K562 (cell line): ENCODE results near the gene GFRA3. TPM values are rescaled to one million over a fixed set of nuclear protein-coding genes. Genes with fewer than 3 reads are reported as not detected.

Source experiments
- ATAC-seq: fragments of 200-7000 bp; cut with Tn5 transposase; 3 replicates; pipeline ENCODE4 v1.9.1; 2020; ENCODE audit warnings: moderate library complexity
- BruUV-seq: library from RNA; stranded (reverse); fragments of 400-500 nt; replicated peaks from 2 replicates; lab custom pipeline; 2021; lab: Mats Ljungman, UMichigan
- CTCF ChIA-PET: fragments of 300-600 bp; formaldehyde crosslinking; extraction: SDS; loops from one replicate; lab custom pipeline; 2021; ENCODE audit warnings: low intra/inter-chr PET ratio; lab: Yijun Ruan, JAX
- POLR2A ChIA-PET: fragments of 300-600, 350-650 bp; sonication (Branson Sonifier 250); formaldehyde crosslinking; extraction: SDS; loops from one replicate; lab custom pipeline; 2021; ENCODE audit warnings: antibody characterized with exemption, inconsistent platforms; lab: Yijun Ruan, JAX
- DNase-seq, 4 experiments: peaks; one replicate each; pipeline versions ENCODE4 v3.0.0 to v3.0.0-alpha.2; 2011 to 2018; ENCODE audit warnings: low spot score in 3 of 4, mixed read lengths in 3 of 4; ENCODE audit errors: extremely low read depth in 1 of 4
- FAIRE-seq: peaks from 2 replicates; lab custom pipeline; 2011; peaks lifted over from hg19 to GRCh38; lab: Jason Lieb, UNC
- H2AFZ ChIP-seq: 2 replicates; pipeline ENCODE4 v1.6.0; 2011; ENCODE audit warnings: low read depth, low read length, control low read depth, inconsistent platforms
- H3K27ac ChIP-seq: fragments of 200-600 bp; 3 replicates; pipeline ENCODE4 v1.8.0; 2011; ENCODE audit warnings: low read depth, mild to moderate bottlenecking, control low read depth, inconsistent platforms, low read length, moderate library complexity, mixed read lengths; ENCODE audit errors: extremely low read depth
- H3K27me3 ChIP-seq, 2 experiments: fragments of 300-600 bp in 1 of 2; 2 replicates in 1 of 2; 3 replicates in 1 of 2; pipeline versions ENCODE4 v1.6.0 to v1.8.0; 2011; ENCODE audit warnings: inconsistent platforms in 2 of 2, low read length in 2 of 2, mild to moderate bottlenecking in 1 of 2, mixed read lengths in 1 of 2, moderate library complexity in 1 of 2; ENCODE audit not compliant: control insufficient read depth in 2 of 2, insufficient read depth in 2 of 2
- H3K36me3 ChIP-seq: fragments of 300-600 bp; 3 replicates; pipeline ENCODE4 v1.8.0; 2011; ENCODE audit warnings: mild to moderate bottlenecking, low read length, inconsistent platforms; ENCODE audit not compliant: control insufficient read depth, insufficient read depth
- H3K4me1 ChIP-seq, 2 experiments: fragments of 200-600 bp in 1 of 2; replicated peaks in 1 of 2; 2 replicates in 1 of 2; 3 replicates in 1 of 2; pipeline versions ENCODE4 v1.5.1 to v1.8.0; 2011; ENCODE audit warnings: inconsistent platforms in 2 of 2, low read length in 2 of 2, mild to moderate bottlenecking in 1 of 2, mixed read lengths in 1 of 2, moderate library complexity in 1 of 2; ENCODE audit not compliant: control insufficient read depth in 2 of 2, insufficient read depth in 2 of 2
- H3K4me2 ChIP-seq: 2 replicates; pipeline ENCODE4 v1.6.1; 2011; ENCODE audit warnings: low read length, control low read depth, inconsistent platforms, mixed read lengths; ENCODE audit not compliant: insufficient read depth
- H3K4me3 ChIP-seq: fragments of 200-600 bp; sonication (generic), shearing (Covaris generic); 2 replicates; pipeline ENCODE4 v1.5.1; 2016; ENCODE audit warnings: control low read depth, inconsistent platforms
- H3K79me2 ChIP-seq: fragments of 200-600 bp; 3 replicates; pipeline ENCODE4 v1.8.0; 2011; ENCODE audit warnings: low read length, inconsistent platforms; ENCODE audit not compliant: control insufficient read depth, insufficient read depth
- H3K9ac ChIP-seq, 2 experiments: 2 replicates each; pipeline versions ENCODE4 v1.6.0 to v1.6.1; 2011; ENCODE audit warnings: low read depth in 2 of 2, low read length in 2 of 2, control low read depth in 1 of 2, inconsistent platforms in 1 of 2, mild to moderate bottlenecking in 1 of 2, mixed read lengths in 1 of 2; ENCODE audit not compliant: insufficient read depth in 1 of 2
- H3K9me1 ChIP-seq: one replicate; pipeline ENCODE4 v1.6.0; 2011; ENCODE audit warnings: inconsistent platforms, mild to moderate bottlenecking, low read length, moderate library complexity; ENCODE audit not compliant: control insufficient read depth, insufficient read depth
- H3K9me3 ChIP-seq: replicated peaks from 2 replicates; pipeline ENCODE4 v1.5.1; 2011; ENCODE audit warnings: low read depth, low read length, inconsistent platforms; ENCODE audit not compliant: control insufficient read depth, insufficient read depth
- H4K20me1 ChIP-seq: replicated peaks from 2 replicates; pipeline ENCODE4 v1.6.1; 2011; ENCODE audit warnings: low read length, inconsistent platforms, mixed read lengths; ENCODE audit not compliant: control insufficient read depth, insufficient read depth
- CTCF ChIP-seq, 3 experiments: IDR thresholded peaks in 2 of 3; conservative IDR thresholded peaks in 1 of 3; 2 replicates each; pipeline ENCODE4 v1.5.1; 2011 to 2012; ENCODE audit warnings: low read length in 3 of 3, mild to moderate bottlenecking in 3 of 3, control low read depth in 2 of 3, improper control_type of control experiment in 1 of 3, inconsistent platforms in 1 of 3, low read depth in 1 of 3, mixed read lengths in 1 of 3, moderate library complexity in 1 of 3; ENCODE audit not compliant: insufficient read depth in 2 of 3
- ZNF79 ChIP-seq: fragments of 250-450 bp; sonication (Bioruptor Pico); IDR thresholded peaks from 2 replicates; pipeline ENCODE4 v1.4.0; 2020; ENCODE audit warnings: low read depth, mild to moderate bottlenecking, moderate library complexity
- WGBS: fragments of 100-300 bp; shearing (Covaris generic); methylation state at CpG from one replicate; pipeline ENCODE4 v1.1.6; 2016; ENCODE audit warnings: low coverage, mixed read lengths; ENCODE audit not compliant: insufficient coverage; ENCODE audit errors: missing lambda C conversion rate; 5-methylcytosine and 5-hydroxymethylcytosine counted together
- in situ Hi-C: fragments of 300-500 bp; cut with MboI; formaldehyde crosslinking; loops from 4 replicates; pipeline ENCODE4 v1.15.0; 2018; ENCODE audit warnings: inconsistent platforms, mixed read lengths
- intact Hi-C: fragments of 100-400 bp; cut with micrococcal nuclease; formaldehyde crosslinking; loops from 2 replicates; pipeline ENCODE4 v1.14.2; 2022
- polyA plus RNA-seq, 8 experiments: library from polyadenylated mRNA; depleted of rRNA in 4 of 8; stranded (reverse) in 5 of 8; unstranded in 3 of 8; fragments of >200 nt; fragmentation: Nextera tagmentation in 2 of 8; fragmentation: Illumina TruSeq in 1 of 8; extraction: Ambion mirVana in 2 of 8; extraction: Trizol in 1 of 8; gene quantifications; 2 replicates each; pipeline versions ENCODE4 v1.2.1 to v1.2.3, GENCODE V29; 2011 to 2014; ENCODE audit warnings: inconsistent platforms in 1 of 8, missing spikeins in 1 of 8
- total RNA-seq, 7 experiments: library from RNA; depleted of rRNA in 6 of 7; stranded (reverse); fragments of >200 nt in 6 of 7; fragmentation: Illumina TruSeq in 2 of 7; extraction: Trizol in 2 of 7; gene quantifications; 2 replicates each; pipeline versions ENCODE4 v1.2.1 to v1.2.3, GENCODE V29; 2011 to 2021; ENCODE audit warnings: low replicate concordance in 1 of 7

Gene GFRA3
- total and polyA plus RNA-seq, 9 of the 15 experiments (the other 6 are each of a cell fraction or from before 2014, with no cell fraction given) = 0.05 to 0.09 (median 0.08) TPM; not detected in 6

- ATAC-seq = no peak
- ChIA-PET POLR2A (interaction anchor here (1.4 to 2.0 kb wide), 2 partner anchors 7 to 10 kb away, joined by 3 to 8 read pairs; no protein-coding TSS in a partner anchor), CTCF (no interaction called here)
- H3K27me3 ChIP-seq = peaks cover 3 to 10% of the 10 kb centered on the region in 2 experiments; a peak in 4 of 5 replicates
- no peaks in the 10 kb centered on the region for H3K36me3 ChIP-seq
- H3K27ac ChIP-seq = no peak overlapping the region
- H3K9ac ChIP-seq = no peak overlapping the region
- H3K4me2 ChIP-seq = no peak overlapping the region
- no TSS peak for BruUV-seq
- intact Hi-C loops = no loop called here
- FAIRE-seq = no peak
- no peaks in the 10 kb centered on the region for H3K9me3 ChIP-seq
- 5% methylated on average over 2 of the region's 2 CpGs for WGBS
- TF ChIP-seq ZNF79 (no peak), CTCF (IDR thresholded peaks at IDR 0.05 in 2 of 3, conservative IDR thresholded peaks at IDR 0.05 in 1 of 3; ENCODE audit: insufficient read depth in 2 of 3, low read depth in 1 of 3, low read length in 3 of 3) (0 out of 6 replicates have a peak, but pooled peaks of 1 of the 3 experiments have one; percentile 4)
- TF ChIP-seq, all 486 proteins: peak for 1
- Histone ChIP-seq H3K4me3 (no peak overlapping the region), H3K9me1 (no peaks in the 10 kb centered on the region), H4K20me1 (no peaks in the 10 kb centered on the region), H3K79me2 (no peaks in the 10 kb centered on the region), H3K4me1 (peaks cover 4 to 5% of the 10 kb centered on the region in 2 experiments; a peak in 2 of 5 replicates), H2AFZ (no peak overlapping the region)
- in situ Hi-C loops = no loop called here
- DNase-seq = no peak
These were observed 41.1 kb downstream of the GFRA3 start for GRCh38 chr5:138233280-138233679.
